BE2C (cell line): Measurements from ENCODE around the gene IL2RG.

Experiments used
- DNase-seq: peaks from one replicate; pipeline ENCODE4 v3.0.0-alpha.2; 2020
- H3K27me3 ChIP-seq: fragments of 250-450 bp; sonication (Bioruptor Pico); 2 replicates; pipeline ENCODE4 v1.5.1; 2020; ENCODE audit warnings: mild to moderate bottlenecking
- H3K36me3 ChIP-seq: fragments of 250-450 bp; sonication (Bioruptor Pico); 2 replicates; pipeline ENCODE4 v1.5.1; 2020; ENCODE audit warnings: mild to moderate bottlenecking
- H3K4me1 ChIP-seq: fragments of 250-450 bp; sonication (Bioruptor Pico); 2 replicates; pipeline ENCODE4 v1.5.1; 2020
- H3K4me3 ChIP-seq: 2 replicates; pipeline ENCODE4 v1.5.1; 2011; ENCODE audit warnings: low read depth, low read length
- H3K9me3 ChIP-seq: fragments of 250-450 bp; sonication (Bioruptor Pico); 2 replicates; pipeline ENCODE4 v1.5.1; 2020
- CTCF ChIP-seq: IDR thresholded peaks from 2 replicates; pipeline ENCODE4 v1.5.1; 2012; ENCODE audit warnings: mild to moderate bottlenecking, low read depth, low read length

The IL2RG gene

GRCh38 chrX:71105628-71106027, 5.7 kb downstream of the IL2RG start:
- no peak for TF ChIP-seq CTCF
- no peaks in the 10 kb centered on the region for H3K36me3 ChIP-seq
- H3K4me1 ChIP-seq: peaks cover 20% of the 10 kb centered on the region
- no peak for DNase-seq
- H3K9me3 ChIP-seq: no peaks in the 10 kb centered on the region
- H3K4me3 ChIP-seq: no peak overlapping the region
- H3K27me3 ChIP-seq: no peaks in the 10 kb centered on the region

GRCh38 chrX:71103110-71103983, 8.0 kb downstream of the IL2RG start:
- H3K4me1 ChIP-seq: peaks cover 20% of the 10 kb centered on the region
- H3K36me3 ChIP-seq: no peaks in the 10 kb centered on the region
- H3K9me3 ChIP-seq: no peaks in the 10 kb centered on the region
- DNase-seq: peak; percentile 76
- H3K27me3 ChIP-seq: no peaks in the 10 kb centered on the region
- TF ChIP-seq CTCF: no peak
- H3K4me3 ChIP-seq: peak overlapping the region; percentile 21

- Histone ChIP-seq H3K36me3 (no peaks in the 10 kb centered on the region), H3K4me3 (no peak overlapping the region), H3K4me1 (peaks cover 14% of the 10 kb centered on the region), H3K9me3 (no peaks in the 10 kb centered on the region), H3K27me3 (no peaks in the 10 kb centered on the region)
- TF ChIP-seq CTCF: no peak
- DNase-seq: peak; percentile 27
Measured at GRCh38 chrX:71102292-71102691, 9.1 kb downstream of the IL2RG start.

GRCh38 chrX:71100581-71101505, 10.5 kb downstream of the IL2RG start:
- Histone ChIP-seq H3K36me3 (no peaks in the 10 kb centered on the region), H3K4me1 (peaks cover 13% of the 10 kb centered on the region), H3K27me3 (no peaks in the 10 kb centered on the region), H3K4me3 (no peak overlapping the region), H3K9me3 (no peaks in the 10 kb centered on the region)
- 0 out of 2 replicates have a peak, but pooled peaks have one; percentile 3 for TF ChIP-seq CTCF
- no peak for DNase-seq

GRCh38 chrX:71099736-71100135, 11.6 kb downstream of the IL2RG start:
- no peak for DNase-seq
- Histone ChIP-seq H3K9me3 (no peaks in the 10 kb centered on the region), H3K4me3 (no peak overlapping the region), H3K36me3 (no peaks in the 10 kb centered on the region), H3K27me3 (no peaks in the 10 kb centered on the region), H3K4me1 (peaks cover 13% of the 10 kb centered on the region)
- TF ChIP-seq CTCF: no peak
